ENCODE data around the gene RPL32.
"Not testable (repeated sequence)": the region's sequence is repeated elsewhere in the genome, so short reads cannot be mapped to it uniquely, and the experiment has no call there.

DNA sequence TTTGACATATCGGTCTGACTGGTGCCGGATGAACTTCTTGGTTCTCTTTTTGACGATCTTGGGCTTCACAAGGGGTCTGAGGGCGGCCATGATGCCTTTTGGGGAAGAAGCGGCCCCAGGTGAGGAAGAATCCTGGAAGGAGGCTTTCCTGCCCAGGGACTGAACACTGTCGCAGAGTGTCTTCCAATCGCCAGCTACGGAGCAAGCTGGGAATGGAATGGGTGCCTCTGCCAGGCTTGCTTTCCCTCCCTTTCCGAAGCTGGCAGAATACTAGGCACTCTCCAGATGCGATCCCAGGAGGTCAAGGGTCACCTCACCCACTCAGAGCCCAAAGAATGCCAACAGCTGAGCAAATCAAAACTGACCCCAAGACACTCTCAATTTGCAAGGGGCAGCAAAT lies 1.2 kb downstream of the RPL32 start:
- TF ChIP-seq, protein P1, sequence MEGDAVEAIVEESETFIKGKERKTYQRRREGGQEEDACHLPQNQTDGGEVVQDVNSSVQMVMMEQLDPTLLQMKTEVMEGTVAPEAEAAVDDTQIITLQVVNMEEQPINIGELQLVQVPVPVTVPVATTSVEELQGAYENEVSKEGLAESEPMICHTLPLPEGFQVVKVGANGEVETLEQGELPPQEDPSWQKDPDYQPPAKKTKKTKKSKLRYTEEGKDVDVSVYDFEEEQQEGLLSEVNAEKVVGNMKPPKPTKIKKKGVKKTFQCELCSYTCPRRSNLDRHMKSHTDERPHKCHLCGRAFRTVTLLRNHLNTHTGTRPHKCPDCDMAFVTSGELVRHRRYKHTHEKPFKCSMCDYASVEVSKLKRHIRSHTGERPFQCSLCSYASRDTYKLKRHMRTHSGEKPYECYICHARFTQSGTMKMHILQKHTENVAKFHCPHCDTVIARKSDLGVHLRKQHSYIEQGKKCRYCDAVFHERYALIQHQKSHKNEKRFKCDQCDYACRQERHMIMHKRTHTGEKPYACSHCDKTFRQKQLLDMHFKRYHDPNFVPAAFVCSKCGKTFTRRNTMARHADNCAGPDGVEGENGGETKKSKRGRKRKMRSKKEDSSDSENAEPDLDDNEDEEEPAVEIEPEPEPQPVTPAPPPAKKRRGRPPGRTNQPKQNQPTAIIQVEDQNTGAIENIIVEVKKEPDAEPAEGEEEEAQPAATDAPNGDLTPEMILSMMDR (IDR thresholded peaks at IDR 0.05): not testable (repeated sequence)
- TF ChIP-seq POLR2AphosphoS5 (IDR thresholded peaks at IDR 0.05); POLR2A (IDR thresholded peaks at IDR 0.05); EP300 (IDR thresholded peaks at IDR 0.05; ENCODE audit: low read depth): not testable (repeated sequence)
